ENCODE results near the gene CAMK2D. TPM values are rescaled to one million over a fixed set of nuclear protein-coding genes. Genes with fewer than 3 reads are reported as not detected.
A peak's percentile ranks its signal among the peaks of the same experiment; 100 is the strongest.

Gene CAMK2D
- total RNA-seq, 2 experiments from 2014 or later = 104 to 120 TPM

GRCh38 chr4:113588895-113589668, 172.5 kb downstream of the CAMK2D start:
- peaks cover 66% of the 10 kb centered on the region for H3K4me1 ChIP-seq (ENCODE audit: insufficient read depth, low read length, poor library complexity, severe bottlenecking)
- no peaks in the 10 kb centered on the region for H3K9me2 ChIP-seq (ENCODE audit: insufficient read depth, low read length)
- H4K20me1 ChIP-seq (ENCODE audit: insufficient read depth, low read length) = no peaks in the 10 kb centered on the region
- no peak overlapping the region for H3K4me3 ChIP-seq (ENCODE audit: low read depth, low read length, poor library complexity, severe bottlenecking)
- H3K36me3 ChIP-seq (ENCODE audit: insufficient read depth, low read length) = peaks cover 61% of the 10 kb centered on the region
- no peak overlapping the region for H3K27ac ChIP-seq (ENCODE audit: low read depth, low read length, poor library complexity, severe bottlenecking)
- TF ChIP-seq CTCF (conservative IDR thresholded peaks at IDR 0.05; ENCODE audit: low read length) (no peak), EZH2phosphoT487 (IDR thresholded peaks at IDR 0.05; ENCODE audit: borderline replicate concordance, low read depth, low read length) (no peak)
- peaks cover 2% of the 10 kb centered on the region; the same call in 1 of the 2 replicates for H3K9me3 ChIP-seq (ENCODE audit: low read length)
- no peak overlapping the region for H2AFZ ChIP-seq (ENCODE audit: low read length)
- ChIA-PET POLR2A (interaction anchor here (0.8 to 6.5 kb wide), 3 partner anchors 9 to 22 kb away, joined by 3 to 98 read pairs (median 3); no protein-coding TSS in a partner anchor), CTCF (ENCODE audit: unreplicated experiment) (no interaction called here)
- peak; percentile 49 for DNase-seq (ENCODE audit: low spot score)
- H3K4me2 ChIP-seq (ENCODE audit: low read length) = no peak overlapping the region
- BruUV-seq (replicated peaks) = no TSS peak
- intact Hi-C loops (cut with micrococcal nuclease; ENCODE audit: unreplicated experiment) = loop anchor here (2.0 kb wide), 1 partner anchor 16 kb away; no protein-coding TSS in a partner anchor
- peaks cover 13% of the 10 kb centered on the region; the same call in 1 of the 2 replicates for H3K79me2 ChIP-seq (ENCODE audit: insufficient read depth, low read depth, low read length)

DNA sequence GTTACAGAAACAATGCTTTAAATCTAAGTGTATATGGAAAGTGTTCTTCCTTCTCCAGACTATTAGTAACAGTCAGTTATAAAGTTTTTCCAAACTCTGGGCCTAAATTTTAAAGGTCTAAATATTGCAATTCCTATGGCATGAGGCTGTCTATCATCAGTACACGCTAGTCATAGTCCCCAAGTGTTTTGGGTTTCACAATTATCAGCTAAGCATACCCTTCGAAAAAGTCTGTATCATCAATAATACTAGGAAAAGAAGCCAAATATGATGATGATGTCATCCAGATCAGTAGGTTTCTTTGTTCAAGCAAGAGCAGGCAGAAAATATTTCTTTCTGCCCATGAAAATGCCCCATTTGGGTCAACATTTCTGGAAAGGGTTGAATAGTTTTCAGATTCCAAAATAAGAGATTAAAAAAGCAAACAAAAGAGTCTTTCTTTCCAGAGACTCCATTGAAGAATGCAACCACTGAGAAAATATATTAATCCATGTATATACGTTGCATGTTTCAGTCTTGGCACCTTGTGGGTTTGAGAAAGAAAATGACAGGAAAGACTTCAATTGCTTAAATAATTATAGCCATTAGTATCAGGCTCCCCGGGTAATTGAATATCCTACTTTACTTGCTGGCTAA, 173.8 kb downstream of the CAMK2D start:
- Histone ChIP-seq H3K4me3 (ENCODE audit: low read depth, low read length, poor library complexity, severe bottlenecking) (no peak overlapping the region), H3K9me2 (ENCODE audit: insufficient read depth, low read length) (no peaks in the 10 kb centered on the region), H3K27ac (ENCODE audit: low read depth, low read length, poor library complexity, severe bottlenecking) (no peak overlapping the region), H2AFZ (ENCODE audit: low read length) (no peak overlapping the region), H3K9me3 (ENCODE audit: low read length) (no peaks in the 10 kb centered on the region; the same call in 1 of the 2 replicates), H3K4me2 (ENCODE audit: low read length) (no peak overlapping the region), H4K20me1 (ENCODE audit: insufficient read depth, low read length) (no peaks in the 10 kb centered on the region), H3K79me2 (ENCODE audit: insufficient read depth, low read depth, low read length) (peaks cover 13% of the 10 kb centered on the region; the same call in 1 of the 2 replicates), H3K4me1 (ENCODE audit: insufficient read depth, low read length, poor library complexity, severe bottlenecking) (peaks cover 66% of the 10 kb centered on the region), H3K36me3 (ENCODE audit: insufficient read depth, low read length) (peaks cover 61% of the 10 kb centered on the region)
- POLR2A ChIA-PET = no interaction called here
- intact Hi-C loops (cut with micrococcal nuclease; ENCODE audit: unreplicated experiment) = loop anchor here (2.0 kb wide), 1 partner anchor 15 kb away; no protein-coding TSS in a partner anchor
- DNase-seq (ENCODE audit: low spot score) = no peak
- no TSS peak for BruUV-seq (replicated peaks)
- CTCF ChIA-PET (ENCODE audit: unreplicated experiment) = no interaction called here
- TF ChIP-seq CTCF (conservative IDR thresholded peaks at IDR 0.05; ENCODE audit: low read length) (no peak), EZH2phosphoT487 (IDR thresholded peaks at IDR 0.05; ENCODE audit: borderline replicate concordance, low read depth, low read length) (no peak)

All from OCI-LY7 (cell line).